ENCODE data around the gene PCYT2. TPM values are rescaled to one million over a fixed set of nuclear protein-coding genes. Genes with fewer than 3 reads are reported as not detected.

Gene PCYT2
- total and polyA plus RNA-seq, 9 of the 15 experiments (the other 6 are each of a cell fraction or from before 2014, with no cell fraction given): 0.92 to 134 (median 82.5) TPM

- no peak for TF ChIP-seq ZNF79 (CRISPR knock-in tag; IDR thresholded peaks at IDR 0.05; ENCODE audit: low read depth)
- TF ChIP-seq ZNF655 (CRISPR knock-in tag; IDR thresholded peaks at IDR 0.05): no peak
- no peak for TF ChIP-seq ZNF507 (tag; conservative IDR thresholded peaks at IDR 0.05)
- TF ChIP-seq COPS2 (conservative IDR thresholded peaks at IDR 0.05): no peak
- no peak for TF ChIP-seq GMEB1 (CRISPR knock-in tag; IDR thresholded peaks at IDR 0.05)
- peak; percentile 52; the same call in 1 of the 2 replicates for TF ChIP-seq NR3C1 (CRISPR knock-in tag; IDR thresholded peaks at IDR 0.05)
- no peak for TF ChIP-seq ZNF780A (CRISPR knock-in tag; IDR thresholded peaks at IDR 0.05)
- 0 out of 2 replicates have a peak, but pooled peaks have one; percentile 65 for TF ChIP-seq ILF3 (IDR thresholded peaks at IDR 0.05; ENCODE audit: borderline replicate concordance)
- TF ChIP-seq TARDBP (IDR thresholded peaks at IDR 0.05): peak; percentile 89; the same call in 1 of the 2 replicates
- TF ChIP-seq ZNF316 (IDR thresholded peaks at IDR 0.05): no peak
- no peak for TF ChIP-seq LARP7 (IDR thresholded peaks at IDR 0.05)
- TF ChIP-seq PML (IDR thresholded peaks at IDR 0.05; ENCODE audit: low read length): no peak
- no peak for TF ChIP-seq SRF (CRISPR knock-in tag; IDR thresholded peaks at IDR 0.05)
- no peak for TF ChIP-seq ADNP (tag; IDR thresholded peaks at IDR 0.05)
- TF ChIP-seq SRSF3 (IDR thresholded peaks at IDR 0.05; ENCODE audit: insufficient read depth, low read length): no peak
- TF ChIP-seq, protein P1, sequence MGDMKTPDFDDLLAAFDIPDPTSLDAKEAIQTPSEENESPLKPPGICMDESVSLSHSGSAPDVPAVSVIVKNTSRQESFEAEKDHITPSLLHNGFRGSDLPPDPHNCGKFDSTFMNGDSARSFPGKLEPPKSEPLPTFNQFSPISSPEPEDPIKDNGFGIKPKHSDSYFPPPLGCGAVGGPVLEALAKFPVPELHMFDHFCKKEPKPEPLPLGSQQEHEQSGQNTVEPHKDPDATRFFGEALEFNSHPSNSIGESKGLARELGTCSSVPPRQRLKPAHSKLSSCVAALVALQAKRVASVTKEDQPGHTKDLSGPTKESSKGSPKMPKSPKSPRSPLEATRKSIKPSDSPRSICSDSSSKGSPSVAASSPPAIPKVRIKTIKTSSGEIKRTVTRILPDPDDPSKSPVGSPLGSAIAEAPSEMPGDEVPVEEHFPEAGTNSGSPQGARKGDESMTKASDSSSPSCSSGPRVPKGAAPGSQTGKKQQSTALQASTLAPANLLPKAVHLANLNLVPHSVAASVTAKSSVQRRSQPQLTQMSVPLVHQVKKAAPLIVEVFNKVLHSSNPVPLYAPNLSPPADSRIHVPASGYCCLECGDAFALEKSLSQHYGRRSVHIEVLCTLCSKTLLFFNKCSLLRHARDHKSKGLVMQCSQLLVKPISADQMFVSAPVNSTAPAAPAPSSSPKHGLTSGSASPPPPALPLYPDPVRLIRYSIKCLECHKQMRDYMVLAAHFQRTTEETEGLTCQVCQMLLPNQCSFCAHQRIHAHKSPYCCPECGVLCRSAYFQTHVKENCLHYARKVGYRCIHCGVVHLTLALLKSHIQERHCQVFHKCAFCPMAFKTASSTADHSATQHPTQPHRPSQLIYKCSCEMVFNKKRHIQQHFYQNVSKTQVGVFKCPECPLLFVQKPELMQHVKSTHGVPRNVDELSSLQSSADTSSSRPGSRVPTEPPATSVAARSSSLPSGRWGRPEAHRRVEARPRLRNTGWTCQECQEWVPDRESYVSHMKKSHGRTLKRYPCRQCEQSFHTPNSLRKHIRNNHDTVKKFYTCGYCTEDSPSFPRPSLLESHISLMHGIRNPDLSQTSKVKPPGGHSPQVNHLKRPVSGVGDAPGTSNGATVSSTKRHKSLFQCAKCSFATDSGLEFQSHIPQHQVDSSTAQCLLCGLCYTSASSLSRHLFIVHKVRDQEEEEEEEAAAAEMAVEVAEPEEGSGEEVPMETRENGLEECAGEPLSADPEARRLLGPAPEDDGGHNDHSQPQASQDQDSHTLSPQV (IDR thresholded peaks at IDR 0.05): peak; percentile 88
- peak; percentile 9; the same call in 1 of the 2 replicates for TF ChIP-seq ARID1B (IDR thresholded peaks at IDR 0.05)
- no peak for TF ChIP-seq ZEB2 (IDR thresholded peaks at IDR 0.05)
- peak; percentile 70; the same call in 1 of the 2 replicates for TF ChIP-seq STAG1 (CRISPR knock-in tag; IDR thresholded peaks at IDR 0.05; ENCODE audit: borderline replicate concordance)
- no peak for TF ChIP-seq SRSF1 (IDR thresholded peaks at IDR 0.05; ENCODE audit: low read depth, low read length)
- no peak for TF ChIP-seq TEAD4 (IDR thresholded peaks at IDR 0.05; ENCODE audit: low read length)
- TF ChIP-seq TEAD4 (CRISPR knock-in tag; IDR thresholded peaks at IDR 0.05; ENCODE audit: borderline replicate concordance): no peak
- TF ChIP-seq, protein P2, sequence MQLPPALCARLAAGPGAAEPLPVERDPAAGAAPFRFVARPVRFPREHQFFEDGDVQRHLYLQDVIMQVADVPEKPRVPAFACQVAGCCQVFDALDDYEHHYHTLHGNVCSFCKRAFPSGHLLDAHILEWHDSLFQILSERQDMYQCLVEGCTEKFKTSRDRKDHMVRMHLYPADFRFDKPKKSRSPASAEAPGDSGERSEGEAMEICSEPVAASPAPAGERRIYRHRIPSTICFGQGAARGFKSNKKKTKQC (CRISPR knock-in tag; IDR thresholded peaks at IDR 0.05): no peak
These were observed 48.3 kb upstream of the PCYT2 start (continued) for GRCh38 chr17:81959362-81960129.
